Measurements from ENCODE around the gene TMCC1.
"Not testable (repeated sequence)": the region's sequence is repeated elsewhere in the genome, so short reads cannot be mapped to it uniquely, and the experiment has no call there.

The TMCC1 gene

GRCh38 chr3:129892486-129892856, 1.0 kb downstream of the TMCC1 start:
- no peak for FAIRE-seq

DNA sequence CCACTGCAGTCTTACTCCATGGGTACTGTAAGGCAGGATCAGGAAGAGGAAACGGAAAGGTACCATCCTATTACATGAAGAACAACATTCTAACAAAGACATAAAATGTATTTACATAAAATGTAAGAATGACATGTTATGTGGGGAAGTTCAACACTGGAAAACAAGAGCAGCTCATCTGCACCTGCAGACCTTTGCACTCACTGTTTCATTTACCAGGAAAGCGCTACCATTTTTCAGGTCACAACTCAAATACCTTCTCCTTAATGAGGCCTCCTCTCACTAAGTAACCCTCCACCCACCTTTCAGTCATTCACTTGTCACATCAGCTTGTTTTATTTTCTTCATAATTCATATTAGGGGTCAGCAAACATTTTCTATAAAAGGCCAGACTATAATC, 2.6 kb downstream of the TMCC1 start:
- no peak for FAIRE-seq

DNA sequence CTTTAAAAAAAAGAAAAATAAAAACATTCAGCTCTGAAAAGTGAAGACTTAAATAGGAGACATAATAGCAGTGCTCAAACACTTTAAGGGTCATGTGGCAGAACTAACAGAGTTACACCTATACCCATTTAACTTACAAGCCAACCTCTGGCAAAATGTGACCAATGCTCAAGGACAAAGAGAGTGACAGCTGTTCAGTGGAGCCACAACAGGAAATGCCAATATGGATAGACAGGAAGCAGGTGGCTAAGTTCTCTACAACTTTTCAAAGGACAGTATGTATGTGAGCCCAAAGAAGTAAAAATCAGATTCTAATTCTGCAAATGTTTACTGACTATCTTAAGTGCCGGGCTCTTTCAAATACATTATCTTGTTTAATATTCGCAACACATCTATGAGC, 3.4 kb downstream of the TMCC1 start:
- no peak for FAIRE-seq

- peak; percentile 21 for FAIRE-seq
Measured at GRCh38 chr3:129888771-129889170, 4.7 kb downstream of the TMCC1 start.

DNA sequence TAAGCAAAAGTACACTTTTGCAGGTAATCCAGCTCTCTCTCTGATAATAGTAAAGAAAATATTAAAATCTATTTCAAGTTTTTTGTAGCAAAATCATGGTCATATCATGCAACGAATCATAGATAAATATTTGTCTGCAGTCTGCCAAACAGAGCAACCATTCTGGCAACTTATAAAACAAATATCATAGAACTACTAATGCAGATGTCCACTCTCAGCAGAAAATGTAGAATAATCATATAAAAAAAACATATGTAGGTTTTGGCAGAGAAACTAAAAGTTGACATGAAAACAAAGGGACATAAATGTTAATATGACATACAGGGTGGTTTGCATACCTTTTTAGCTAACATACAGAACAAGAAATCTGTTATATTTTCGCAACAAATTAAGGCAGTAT, 12.2 kb downstream of the TMCC1 start:
- no peak for FAIRE-seq

GRCh38 chr3:129878355-129878754, 15.2 kb downstream of the TMCC1 start:
- no peak for FAIRE-seq

DNA sequence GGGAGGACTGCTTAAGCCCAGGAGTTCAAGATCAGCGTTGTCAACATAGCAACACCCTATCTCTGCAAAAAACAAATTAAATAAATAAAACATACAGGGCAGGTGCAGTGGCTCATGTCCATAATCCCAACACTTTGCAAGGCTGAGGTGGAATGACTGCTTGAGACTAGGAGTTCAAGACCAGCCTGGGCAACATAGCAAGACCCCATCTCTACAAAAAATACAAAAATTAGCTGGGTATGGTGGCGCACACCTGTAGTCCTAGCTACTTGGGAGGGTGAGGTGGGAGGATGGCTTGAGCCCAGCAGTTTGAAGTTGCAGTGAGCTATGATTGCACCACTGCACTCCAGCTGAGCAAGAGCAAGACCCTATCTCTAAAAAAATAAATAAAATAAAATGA, 19.0 kb downstream of the TMCC1 start:
- not testable (repeated sequence) for FAIRE-seq

- no peak for FAIRE-seq
Measured at GRCh38 chr3:129868912-129869311, 24.6 kb downstream of the TMCC1 start.

- no peak for FAIRE-seq
Measured at GRCh38 chr3:129867506-129868124, 25.9 kb downstream of the TMCC1 start.

- FAIRE-seq: no peak
Measured at GRCh38 chr3:129865806-129866205, 27.7 kb downstream of the TMCC1 start.

DNA sequence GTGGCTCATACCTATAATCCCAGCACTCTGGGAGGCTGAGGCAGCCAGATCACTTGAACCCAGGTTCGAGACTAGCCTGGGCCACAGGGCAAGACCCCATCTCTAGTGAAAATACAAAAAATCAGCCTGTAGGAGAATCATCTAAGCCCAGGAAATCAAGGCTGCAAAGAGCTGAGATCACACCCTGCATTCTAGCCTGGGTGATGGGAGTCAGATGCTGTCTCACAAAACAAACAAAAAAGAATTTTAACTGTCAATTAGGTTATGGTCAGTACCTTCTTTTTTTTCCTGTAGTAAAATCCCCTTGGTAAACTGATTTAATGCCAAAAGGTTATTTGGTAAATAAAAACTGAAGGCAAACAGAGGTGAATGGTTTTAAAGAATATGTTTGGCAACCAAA, 29.0 kb downstream of the TMCC1 start:
- no peak for FAIRE-seq

- no peak for FAIRE-seq
Measured at GRCh38 chr3:129859272-129859671, 34.2 kb downstream of the TMCC1 start.

DNA sequence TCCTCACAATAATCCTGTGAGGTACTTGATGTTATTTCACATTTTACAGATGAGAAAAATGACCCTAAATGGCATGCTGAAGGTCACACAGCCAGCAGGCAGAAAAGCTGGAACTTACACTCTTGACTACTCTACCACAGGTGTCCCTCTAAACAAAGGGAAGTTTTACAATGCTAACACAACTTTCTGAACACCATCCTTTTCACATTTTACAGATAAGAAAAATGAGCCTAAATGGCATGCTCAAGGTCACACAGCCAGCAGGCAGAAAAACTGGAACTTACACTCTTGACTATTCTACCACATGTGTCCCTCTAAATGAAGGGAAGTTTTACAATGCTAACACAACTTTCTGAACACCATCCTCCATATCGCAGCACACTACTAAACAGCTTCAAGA, 35.6 kb downstream of the TMCC1 start:
- no peak for FAIRE-seq

DNA sequence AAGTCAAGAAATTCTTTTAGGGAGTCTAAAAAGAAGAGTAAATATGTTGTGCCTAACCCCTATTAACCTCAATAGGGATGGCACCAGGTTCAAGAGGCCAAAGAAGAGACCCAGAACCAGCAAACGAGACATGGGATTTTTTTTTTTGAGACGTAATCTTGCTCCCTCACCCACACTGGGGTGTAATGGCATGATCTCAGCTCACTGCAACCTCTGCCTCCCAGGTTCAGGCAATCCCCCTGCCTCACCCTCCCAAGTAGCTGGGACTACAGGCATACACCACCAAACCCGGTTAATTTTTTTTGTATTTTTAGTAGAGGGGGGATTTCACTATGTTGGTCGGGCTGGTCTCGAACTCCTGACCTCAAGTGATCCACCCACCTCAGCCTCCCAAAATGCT, 36.7 kb downstream of the TMCC1 start:
- not testable (repeated sequence) for FAIRE-seq

DNA sequence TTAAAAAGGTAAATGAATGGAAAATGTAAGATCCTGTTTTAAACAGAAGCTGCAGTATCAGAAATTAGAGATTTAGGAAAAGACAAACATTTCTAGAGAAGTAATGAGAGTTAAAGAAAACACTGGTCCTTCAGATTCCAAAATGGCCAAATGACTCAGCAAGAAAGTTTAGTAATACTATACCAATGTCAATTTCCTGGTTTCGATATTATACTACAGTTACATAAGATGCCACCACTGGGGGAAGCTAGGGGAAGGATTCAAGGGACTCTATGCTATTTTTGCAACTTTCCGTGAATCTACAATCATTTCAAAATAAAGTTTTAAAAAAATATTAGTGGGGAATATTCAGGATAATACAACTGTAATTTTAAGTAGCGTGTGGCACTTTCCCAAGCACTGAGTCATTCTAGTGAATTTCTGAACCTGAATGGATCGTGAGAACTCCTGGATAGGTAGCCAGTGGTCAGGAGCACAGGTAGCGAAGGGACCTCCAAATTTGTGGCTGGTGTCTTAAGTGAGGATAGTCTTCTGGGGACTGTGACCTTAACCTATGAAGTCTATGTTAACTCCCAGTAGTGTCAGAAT, 37.6 kb downstream of the TMCC1 start:
- FAIRE-seq: no peak

DNA sequence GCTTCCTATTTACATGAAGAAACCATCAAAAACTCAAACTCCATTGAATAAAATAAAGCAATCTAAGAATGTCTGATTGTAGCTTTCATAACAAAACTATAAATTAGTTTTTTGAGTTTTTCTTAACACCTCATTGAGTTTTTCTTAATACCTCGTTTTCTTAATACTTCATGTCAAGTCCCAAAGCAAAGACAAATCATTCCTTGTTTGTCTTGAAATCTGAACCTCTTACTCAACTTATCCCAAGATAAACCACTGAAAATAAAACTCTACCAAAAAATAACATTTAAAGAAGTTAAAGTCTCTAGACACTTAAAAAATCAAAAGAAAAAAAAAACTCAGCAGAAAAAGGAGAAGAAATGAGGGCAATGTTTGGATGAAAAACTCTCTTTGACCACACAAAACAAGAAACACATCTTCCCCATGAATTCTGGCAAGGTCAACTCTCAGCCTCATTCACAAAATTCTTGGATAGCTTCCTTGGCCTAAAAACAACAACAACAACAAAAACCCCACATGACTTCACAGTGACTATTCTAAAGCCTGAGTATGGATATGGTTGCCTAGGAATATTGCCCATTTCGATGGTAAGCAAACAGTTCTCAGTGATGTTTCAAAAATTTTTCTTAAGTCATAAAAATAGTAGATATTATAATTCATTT, 38.2 kb downstream of the TMCC1 start:
- peak; percentile 95 for FAIRE-seq

DNA sequence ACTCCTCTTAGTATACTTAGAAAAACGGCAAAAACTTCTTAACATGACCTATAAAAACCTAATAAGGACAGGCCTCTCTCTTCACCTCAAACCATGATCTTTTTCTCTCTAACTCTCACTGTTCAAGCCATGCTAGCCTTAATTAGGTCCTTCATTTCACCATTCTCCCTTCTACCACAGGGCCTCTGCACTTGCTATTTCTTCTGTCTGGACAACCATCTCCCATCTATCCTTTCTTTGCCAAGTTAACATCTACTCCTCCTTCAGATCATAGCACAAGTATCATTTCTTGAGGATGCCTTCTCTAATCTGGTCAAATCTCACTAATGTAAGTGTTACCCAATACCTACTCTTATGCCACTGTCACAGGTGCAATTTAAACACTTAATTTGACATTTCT, 39.1 kb downstream of the TMCC1 start:
- no peak for FAIRE-seq

- FAIRE-seq: no peak
Measured at GRCh38 chr3:129845956-129846355, 47.6 kb downstream of the TMCC1 start.

DNA sequence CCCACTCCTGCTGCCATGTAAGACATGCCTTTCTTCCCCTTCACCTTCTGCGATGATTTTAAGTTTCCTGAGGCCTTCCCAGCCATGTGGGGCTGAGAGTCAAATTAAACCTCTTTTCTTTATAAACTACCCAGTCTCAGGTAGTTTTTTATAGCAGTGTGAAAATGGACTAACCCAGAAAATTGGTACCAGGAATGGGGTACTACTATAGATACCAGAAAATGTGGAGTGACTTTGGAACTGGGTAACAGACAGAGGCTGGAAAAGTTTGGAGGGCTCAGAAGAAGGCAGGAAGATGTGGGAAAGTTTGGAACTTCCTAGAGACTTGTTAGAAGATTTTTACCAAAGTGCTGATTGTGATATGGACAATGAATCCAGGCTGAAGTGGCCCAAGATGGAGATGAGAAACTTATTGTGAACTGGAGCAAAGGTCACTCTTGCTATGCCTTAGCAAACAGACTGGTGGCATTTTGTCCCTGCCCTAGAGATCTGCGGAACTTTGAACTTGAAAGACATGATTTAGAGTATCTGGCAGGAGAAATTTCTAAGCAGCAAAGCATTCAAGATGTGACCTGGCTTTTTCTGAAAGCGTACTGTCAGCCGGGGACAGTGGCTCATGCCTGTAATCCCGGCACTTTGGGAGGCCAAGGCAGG, 52.7 kb downstream of the TMCC1 start:
- FAIRE-seq: no peak

DNA sequence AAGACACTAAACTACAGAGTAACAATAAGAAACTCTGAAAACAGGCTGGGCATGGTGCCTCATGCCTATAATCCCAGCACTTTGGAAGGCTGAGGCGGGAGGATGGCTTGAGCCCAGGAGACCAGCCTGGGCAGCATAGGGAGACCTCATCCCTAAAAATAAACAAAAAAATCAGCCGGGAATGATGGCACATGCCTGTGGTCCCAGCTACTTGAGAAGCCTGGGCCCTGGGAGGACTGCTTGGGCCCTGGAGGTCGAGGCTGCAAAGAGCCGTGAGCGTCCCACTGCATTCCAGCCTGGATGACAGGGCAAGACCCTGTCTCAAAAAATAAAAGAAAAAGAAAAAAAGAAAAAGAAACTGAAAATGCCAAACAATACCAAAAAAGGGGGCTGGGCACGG, 55.4 kb downstream of the TMCC1 start:
- FAIRE-seq: no peak

GRCh38 chr3:129837065-129837642, 56.4 kb downstream of the TMCC1 start:
- no peak for FAIRE-seq

GRCh38 chr3:129836381-129837064, 57.0 kb downstream of the TMCC1 start:
- no peak for FAIRE-seq

DNA sequence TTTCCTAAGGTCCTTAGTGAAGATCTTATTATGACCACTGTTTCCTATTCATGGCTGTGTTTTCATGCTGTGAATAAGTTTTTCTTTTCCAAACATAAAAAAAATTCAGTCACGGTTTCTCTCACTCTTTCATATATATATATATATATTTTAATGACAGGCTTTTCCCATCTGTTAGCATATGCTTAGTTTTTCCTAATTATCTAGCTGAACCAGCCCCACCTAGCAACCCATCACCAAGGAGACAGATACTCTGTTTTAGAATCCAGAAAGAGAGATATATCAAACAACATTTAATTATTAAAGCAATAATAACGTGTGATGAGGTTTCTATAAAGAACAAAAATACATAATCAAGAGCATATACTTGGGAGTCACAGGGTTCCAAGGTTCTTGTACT, 58.3 kb downstream of the TMCC1 start:
- FAIRE-seq: no peak

Data from endometrium (tissue), 2 donors.